HEK293 (cell line): ENCODE results near the gene SEC22C.
A peak's percentile ranks its signal among the peaks of the same experiment; 100 is the strongest.

Experiments used
- BCL11B ChIP-seq: fragments of 450-650 bp; formaldehyde crosslinking; IDR thresholded peaks from 2 replicates; pipeline ENCODE4 v1.5.1; 2016; ENCODE audit warnings: low read depth, missing biosample characterization, missing genetic modification characterization
- HOXC10 ChIP-seq: sonication (generic); formaldehyde crosslinking; IDR thresholded peaks from 2 replicates; pipeline ENCODE4 v1.8.1; 2023; ENCODE audit warnings: mild to moderate bottlenecking, missing genetic modification reagents
- HOXD13 ChIP-seq: sonication (generic); formaldehyde crosslinking; IDR thresholded peaks from 2 replicates; pipeline ENCODE4 v1.8.0; 2022; ENCODE audit warnings: missing genetic modification reagents, borderline replicate concordance
- KLF8 ChIP-seq: fragments of 450-650 bp; formaldehyde crosslinking; IDR thresholded peaks from 2 replicates; pipeline ENCODE4 v1.5.1; 2016; ENCODE audit warnings: missing biosample characterization, missing genetic modification characterization
- OSR2 ChIP-seq: fragments of 450-650 bp; formaldehyde crosslinking; IDR thresholded peaks from 2 replicates; pipeline ENCODE4 v1.5.1; 2016; ENCODE audit warnings: missing biosample characterization, missing genetic modification characterization
- RBAK ChIP-seq: fragments of 450-650 bp; formaldehyde crosslinking; IDR thresholded peaks from 2 replicates; pipeline ENCODE4 v1.5.1; 2016; ENCODE audit warnings: missing biosample characterization, missing genetic modification characterization
- SALL2 ChIP-seq: fragments of 450-650 bp; formaldehyde crosslinking; IDR thresholded peaks from 2 replicates; pipeline ENCODE4 v1.5.0; 2017; ENCODE audit warnings: missing biosample characterization, mild to moderate bottlenecking, missing genetic modification characterization, borderline replicate concordance
- SETDB1 ChIP-seq: IDR thresholded peaks from one replicate; pipeline ENCODE4 v1.6.1; 2017; ENCODE audit warnings: mild to moderate bottlenecking, low read length, moderate library complexity, mixed read lengths; ENCODE audit not compliant: insufficient read length
- TCF7L2 ChIP-seq: IDR thresholded peaks from 2 replicates; pipeline ENCODE4 v1.6.1; 2011; ENCODE audit warnings: low read depth, mild to moderate bottlenecking, inconsistent platforms, low read length, moderate library complexity, borderline replicate concordance
- ZBTB17 ChIP-seq: fragments of 450-650 bp; formaldehyde crosslinking; IDR thresholded peaks from 2 replicates; pipeline ENCODE4 v1.5.1; 2016; ENCODE audit warnings: missing biosample characterization, missing genetic modification characterization
- ZFP3 ChIP-seq: fragments of 450-650 bp; formaldehyde crosslinking; IDR thresholded peaks from 2 replicates; pipeline ENCODE4 v1.5.1; 2016; ENCODE audit warnings: low read depth, missing biosample characterization, missing genetic modification characterization
- ZFP41 ChIP-seq: fragments of 450-650 bp; formaldehyde crosslinking; IDR thresholded peaks from 2 replicates; pipeline ENCODE4 v1.5.1; 2016; ENCODE audit warnings: missing biosample characterization, missing genetic modification characterization, borderline replicate concordance
- ZFP69B ChIP-seq: fragments of 450-650 bp; formaldehyde crosslinking; IDR thresholded peaks from 2 replicates; pipeline ENCODE4 v1.5.1; 2016; ENCODE audit warnings: missing biosample characterization, missing genetic modification characterization
- ZNF16 ChIP-seq: fragments of 450-650 bp; formaldehyde crosslinking; IDR thresholded peaks from 2 replicates; pipeline ENCODE4 v1.5.1; 2016; ENCODE audit warnings: low read depth, missing biosample characterization, missing genetic modification characterization
- ZNF23 ChIP-seq: fragments of 450-650 bp; formaldehyde crosslinking; IDR thresholded peaks from 2 replicates; pipeline ENCODE4 v1.5.1; 2016; ENCODE audit warnings: missing biosample characterization, missing genetic modification characterization, borderline replicate concordance
- ZNF311 ChIP-seq: fragments of 450-650 bp; formaldehyde crosslinking; IDR thresholded peaks from 2 replicates; pipeline ENCODE4 v1.5.1; 2017; ENCODE audit warnings: missing biosample characterization, missing genetic modification characterization, borderline replicate concordance
- ZNF416 ChIP-seq: fragments of 450-650 bp; formaldehyde crosslinking; IDR thresholded peaks from 2 replicates; pipeline ENCODE4 v1.5.1; 2016; ENCODE audit warnings: missing biosample characterization, missing genetic modification characterization
- ZNF501 ChIP-seq: fragments of 450-650 bp; formaldehyde crosslinking; IDR thresholded peaks from 2 replicates; pipeline ENCODE4 v1.5.1; 2016; ENCODE audit warnings: missing biosample characterization, missing genetic modification characterization
- ZNF529 ChIP-seq: fragments of 450-650 bp; formaldehyde crosslinking; IDR thresholded peaks from 2 replicates; pipeline ENCODE4 v1.5.1; 2017; ENCODE audit warnings: missing genetic modification characterization, missing biosample characterization; ENCODE audit not compliant: insufficient replicate concordance
- ZNF560 ChIP-seq: fragments of 450-650 bp; formaldehyde crosslinking; IDR thresholded peaks from 2 replicates; pipeline ENCODE4 v1.5.1; 2017; ENCODE audit warnings: missing biosample characterization, missing genetic modification characterization, borderline replicate concordance
- ZNF580 ChIP-seq: fragments of 450-650 bp; formaldehyde crosslinking; IDR thresholded peaks from 2 replicates; pipeline ENCODE4 v1.5.1; 2016; ENCODE audit warnings: missing biosample characterization, missing genetic modification characterization
- ZNF645 ChIP-seq: fragments of 450-650 bp; formaldehyde crosslinking; IDR thresholded peaks from 2 replicates; pipeline ENCODE4; 2016; ENCODE audit warnings: missing biosample characterization, missing genetic modification characterization
- ZNF776 ChIP-seq: fragments of 450-650 bp; formaldehyde crosslinking; IDR thresholded peaks from 2 replicates; pipeline ENCODE4 v1.5.0; 2017; ENCODE audit warnings: missing biosample characterization, missing genetic modification characterization, borderline replicate concordance
- ZNF792 ChIP-seq: fragments of 450-650 bp; formaldehyde crosslinking; IDR thresholded peaks from 2 replicates; pipeline ENCODE4 v1.5.1; 2016; ENCODE audit warnings: missing biosample characterization, missing genetic modification characterization
- ZXDB ChIP-seq: fragments of 450-650 bp; formaldehyde crosslinking; IDR thresholded peaks from 2 replicates; pipeline ENCODE4 v1.5.1; 2016; ENCODE audit warnings: missing biosample characterization, missing genetic modification characterization
- TF ChIP-seq, protein P1 (sequence below): fragments of 450-650 bp; formaldehyde crosslinking; IDR thresholded peaks from 2 replicates; pipeline ENCODE4 v1.5.1; 2016; ENCODE audit warnings: missing biosample characterization, missing genetic modification characterization
- TF ChIP-seq, protein P2 (sequence below): fragments of 450-650 bp; formaldehyde crosslinking; IDR thresholded peaks from 2 replicates; pipeline ENCODE4 v1.5.1; 2017; ENCODE audit warnings: missing biosample characterization, missing genetic modification characterization
- TF ChIP-seq, protein P3 (sequence below): fragments of 450-650 bp; formaldehyde crosslinking; IDR thresholded peaks from 2 replicates; pipeline ENCODE4 v1.5.1; 2016; ENCODE audit warnings: missing biosample characterization, missing genetic modification characterization
- TF ChIP-seq, protein P4 (sequence below): fragments of 450-650 bp; formaldehyde crosslinking; IDR thresholded peaks from 2 replicates; pipeline ENCODE4 v1.5.1; 2016; ENCODE audit warnings: missing biosample characterization, missing genetic modification characterization
- TF ChIP-seq, protein P5 (sequence below): fragments of 450-650 bp; formaldehyde crosslinking; IDR thresholded peaks from 2 replicates; pipeline ENCODE4 v1.5.1; 2016; ENCODE audit warnings: missing biosample characterization, missing genetic modification characterization

Gene SEC22C

GRCh38 chr3:42600111-42600957 lies 18.6 kb upstream of the SEC22C start, which contains the start of gene NKTR (continued):
- no peak for TF ChIP-seq ZNF776 (tag by site-specific recombination)
- no peak for TF ChIP-seq ZNF792 (tag by site-specific recombination)
- no peak for TF ChIP-seq ZNF416 (tag by site-specific recombination)
- TF ChIP-seq ZXDB (tag by site-specific recombination): peak; percentile 69; the same call in 1 of the 2 replicates
- no peak for TF ChIP-seq ZNF645 (tag by site-specific recombination)
- TF ChIP-seq ZNF311: no peak
- TF ChIP-seq ZNF580 (tag by site-specific recombination): no peak
- TF ChIP-seq SALL2: no peak
- no peak for TF ChIP-seq ZNF529 (tag by site-specific recombination)
- no peak for TF ChIP-seq ZNF560 (tag by site-specific recombination)
- no peak for TF ChIP-seq ZFP69B (tag by site-specific recombination)
- peak; percentile 66; the same call in 1 of the 2 replicates for TF ChIP-seq TCF7L2
- TF ChIP-seq ZBTB17 (tag by site-specific recombination): peak; percentile 92
- TF ChIP-seq BCL11B (tag by site-specific recombination): no peak
- TF ChIP-seq OSR2 (tag by site-specific recombination): no peak
- no peak for TF ChIP-seq ZFP3
- TF ChIP-seq ZNF23 (tag by site-specific recombination): no peak
- TF ChIP-seq SETDB1: peak; percentile 24
- TF ChIP-seq, protein P1, sequence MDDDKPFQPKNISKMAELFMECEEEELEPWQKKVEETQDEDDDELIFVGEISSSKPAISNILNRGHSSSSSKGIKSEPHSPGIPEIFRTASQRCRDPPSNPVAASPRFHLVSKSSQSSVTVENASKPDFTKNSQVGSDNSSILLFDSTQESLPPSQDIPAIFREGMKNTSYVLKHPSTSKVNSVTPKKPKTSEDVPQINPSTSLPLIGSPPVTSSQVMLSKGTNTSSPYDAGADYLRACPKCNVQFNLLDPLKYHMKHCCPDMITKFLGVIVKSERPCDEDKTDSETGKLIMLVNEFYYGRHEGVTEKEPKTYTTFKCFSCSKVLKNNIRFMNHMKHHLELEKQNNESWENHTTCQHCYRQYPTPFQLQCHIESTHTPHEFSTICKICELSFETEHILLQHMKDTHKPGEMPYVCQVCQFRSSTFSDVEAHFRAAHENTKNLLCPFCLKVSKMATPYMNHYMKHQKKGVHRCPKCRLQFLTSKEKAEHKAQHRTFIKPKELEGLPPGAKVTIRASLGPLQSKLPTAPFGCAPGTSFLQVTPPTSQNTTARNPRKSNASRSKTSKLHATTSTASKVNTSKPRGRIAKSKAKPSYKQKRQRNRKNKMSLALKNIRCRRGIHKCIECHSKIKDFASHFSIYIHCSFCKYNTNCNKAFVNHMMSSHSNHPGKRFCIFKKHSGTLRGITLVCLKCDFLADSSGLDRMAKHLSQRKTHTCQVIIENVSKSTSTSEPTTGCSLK (tag by site-specific recombination): no peak
- TF ChIP-seq KLF8 (tag by site-specific recombination): peak; percentile 69
- TF ChIP-seq ZFP41 (tag by site-specific recombination): no peak
- TF ChIP-seq, protein P2, sequence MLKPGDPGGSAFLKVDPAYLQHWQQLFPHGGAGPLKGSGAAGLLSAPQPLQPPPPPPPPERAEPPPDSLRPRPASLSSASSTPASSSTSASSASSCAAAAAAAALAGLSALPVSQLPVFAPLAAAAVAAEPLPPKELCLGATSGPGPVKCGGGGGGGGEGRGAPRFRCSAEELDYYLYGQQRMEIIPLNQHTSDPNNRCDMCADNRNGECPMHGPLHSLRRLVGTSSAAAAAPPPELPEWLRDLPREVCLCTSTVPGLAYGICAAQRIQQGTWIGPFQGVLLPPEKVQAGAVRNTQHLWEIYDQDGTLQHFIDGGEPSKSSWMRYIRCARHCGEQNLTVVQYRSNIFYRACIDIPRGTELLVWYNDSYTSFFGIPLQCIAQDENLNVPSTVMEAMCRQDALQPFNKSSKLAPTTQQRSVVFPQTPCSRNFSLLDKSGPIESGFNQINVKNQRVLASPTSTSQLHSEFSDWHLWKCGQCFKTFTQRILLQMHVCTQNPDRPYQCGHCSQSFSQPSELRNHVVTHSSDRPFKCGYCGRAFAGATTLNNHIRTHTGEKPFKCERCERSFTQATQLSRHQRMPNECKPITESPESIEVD (tag by site-specific recombination): no peak
- TF ChIP-seq, protein P3, sequence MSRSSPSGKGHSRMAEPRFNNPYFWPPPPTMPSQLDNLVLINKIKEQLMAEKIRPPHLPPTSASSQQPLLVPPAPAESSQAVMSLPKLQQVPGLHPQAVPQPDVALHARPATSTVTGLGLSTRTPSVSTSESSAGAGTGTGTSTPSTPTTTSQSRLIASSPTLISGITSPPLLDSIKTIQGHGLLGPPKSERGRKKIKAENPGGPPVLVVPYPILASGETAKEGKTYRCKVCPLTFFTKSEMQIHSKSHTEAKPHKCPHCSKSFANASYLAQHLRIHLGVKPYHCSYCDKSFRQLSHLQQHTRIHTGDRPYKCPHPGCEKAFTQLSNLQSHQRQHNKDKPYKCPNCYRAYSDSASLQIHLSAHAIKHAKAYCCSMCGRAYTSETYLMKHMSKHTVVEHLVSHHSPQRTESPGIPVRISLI (tag by site-specific recombination): no peak
- no peak for TF ChIP-seq HOXC10 (CRISPR knock-in tag)
- TF ChIP-seq, protein P4, sequence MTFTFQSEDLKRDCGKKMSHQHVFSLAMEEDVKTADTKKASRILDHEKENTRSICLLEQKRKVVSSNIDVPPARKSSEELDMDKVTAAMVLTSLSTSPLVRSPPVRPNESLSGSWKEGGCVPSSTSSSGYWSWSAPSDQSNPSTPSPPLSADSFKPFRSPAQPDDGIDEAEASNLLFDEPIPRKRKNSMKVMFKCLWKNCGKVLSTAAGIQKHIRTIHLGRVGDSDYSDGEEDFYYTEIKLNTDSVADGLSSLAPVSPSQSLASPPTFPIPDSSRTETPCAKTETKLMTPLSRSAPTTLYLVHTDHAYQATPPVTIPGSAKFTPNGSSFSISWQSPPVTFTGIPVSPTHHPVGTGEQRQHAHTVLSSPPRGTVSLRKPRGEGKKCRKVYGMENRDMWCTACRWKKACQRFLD (tag by site-specific recombination): no peak
- TF ChIP-seq, protein P5, sequence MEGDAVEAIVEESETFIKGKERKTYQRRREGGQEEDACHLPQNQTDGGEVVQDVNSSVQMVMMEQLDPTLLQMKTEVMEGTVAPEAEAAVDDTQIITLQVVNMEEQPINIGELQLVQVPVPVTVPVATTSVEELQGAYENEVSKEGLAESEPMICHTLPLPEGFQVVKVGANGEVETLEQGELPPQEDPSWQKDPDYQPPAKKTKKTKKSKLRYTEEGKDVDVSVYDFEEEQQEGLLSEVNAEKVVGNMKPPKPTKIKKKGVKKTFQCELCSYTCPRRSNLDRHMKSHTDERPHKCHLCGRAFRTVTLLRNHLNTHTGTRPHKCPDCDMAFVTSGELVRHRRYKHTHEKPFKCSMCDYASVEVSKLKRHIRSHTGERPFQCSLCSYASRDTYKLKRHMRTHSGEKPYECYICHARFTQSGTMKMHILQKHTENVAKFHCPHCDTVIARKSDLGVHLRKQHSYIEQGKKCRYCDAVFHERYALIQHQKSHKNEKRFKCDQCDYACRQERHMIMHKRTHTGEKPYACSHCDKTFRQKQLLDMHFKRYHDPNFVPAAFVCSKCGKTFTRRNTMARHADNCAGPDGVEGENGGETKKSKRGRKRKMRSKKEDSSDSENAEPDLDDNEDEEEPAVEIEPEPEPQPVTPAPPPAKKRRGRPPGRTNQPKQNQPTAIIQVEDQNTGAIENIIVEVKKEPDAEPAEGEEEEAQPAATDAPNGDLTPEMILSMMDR (tag by site-specific recombination): peak; percentile 59
- no peak for TF ChIP-seq HOXD13 (CRISPR knock-in tag)
- TF ChIP-seq ZNF16: no peak
- no peak for TF ChIP-seq RBAK
- no peak for TF ChIP-seq ZNF501
- TF ChIP-seq, all 188 proteins: peak for 39
